SK-N-SH (cell line): ENCODE measurements around the gene PPP1R1C. TPM values are rescaled to one million over a fixed set of nuclear protein-coding genes. Genes with fewer than 3 reads are reported as not detected.

Experiments used
- CTCF ChIA-PET: fragments of 300-600, 350-600 bp; formaldehyde crosslinking; extraction: SDS; loops from one replicate; lab custom pipeline; 2021; lab: Yijun Ruan, JAX
- POLR2A ChIA-PET: fragments of 350-600 bp; sonication (Branson Sonifier 250); formaldehyde crosslinking; extraction: SDS; loops from one replicate; lab custom pipeline; 2020; ENCODE audit warnings: antibody characterized with exemption, inconsistent platforms; lab: Yijun Ruan, JAX
- DNase-seq: peaks from one replicate; pipeline ENCODE4 v3.0.0; 2012
- H2AFZ ChIP-seq: fragments of 200-600 bp; sonication (generic); 2 replicates; pipeline ENCODE4 v1.8.1; 2016; ENCODE audit warnings: antibody characterized with exemption, mild to moderate bottlenecking, low read depth
- H3F3A ChIP-seq: fragments of 200-600 bp; sonication (generic); replicated peaks from 2 replicates; pipeline ENCODE3; 2016; ENCODE audit warnings: antibody characterized with exemption, mild to moderate bottlenecking; ENCODE audit not compliant: insufficient read depth
- H3K27ac ChIP-seq, 2 experiments: fragments of 200-500 bp in 1 of 2; fragments of 200-600 bp in 1 of 2; sonication (Bioruptor generic) in 1 of 2; sonication (generic), shearing (Covaris generic) in 1 of 2; 2 replicates each; pipeline versions ENCODE4 v1.5.1 to v1.6.1; 2014 to 2016; ENCODE audit warnings: low read depth in 2 of 2, inconsistent platforms in 1 of 2, low read length in 1 of 2, mild to moderate bottlenecking in 1 of 2, mixed read lengths in 1 of 2
- H3K27me3 ChIP-seq: fragments of 200-600 bp; sonication (generic), shearing (Covaris generic); 2 replicates; pipeline ENCODE4 v1.6.1; 2016; ENCODE audit warnings: mixed run types; ENCODE audit not compliant: insufficient read depth
- H3K36me3 ChIP-seq, 2 experiments: fragments of 200-500 bp in 1 of 2; fragments of 200-600 bp in 1 of 2; sonication (Bioruptor generic) in 1 of 2; sonication (generic) in 1 of 2; replicated peaks in 1 of 2; 2 replicates each; pipeline versions ENCODE3 to v1.5.1; 2014 to 2016; ENCODE audit warnings: low read length in 1 of 2, mild to moderate bottlenecking in 1 of 2; ENCODE audit not compliant: insufficient read depth in 2 of 2, control insufficient read depth in 1 of 2
- H3K4me1 ChIP-seq, 2 experiments: fragments of 200-500 bp in 1 of 2; fragments of 200-600 bp in 1 of 2; sonication (Bioruptor generic) in 1 of 2; sonication (generic), shearing (Covaris generic) in 1 of 2; 2 replicates each; pipeline versions ENCODE4 v1.5.1 to v1.6.1; 2014 to 2016; ENCODE audit warnings: low read depth in 1 of 2, low read length in 1 of 2, mixed run types in 1 of 2; ENCODE audit not compliant: insufficient read depth in 2 of 2, control insufficient read depth in 1 of 2
- H3K4me2 ChIP-seq: fragments of 200-600 bp; sonication (generic), shearing (Covaris generic); 2 replicates; pipeline ENCODE4 v1.6.1; 2017; ENCODE audit warnings: mixed run types
- H3K4me3 ChIP-seq, 2 experiments: fragments of 200-500 bp in 1 of 2; fragments of 200-600 bp in 1 of 2; sonication (Bioruptor generic) in 1 of 2; sonication (generic), shearing (Covaris generic) in 1 of 2; 2 replicates each; pipeline versions ENCODE4 v1.5.1 to v1.8.1; 2014 to 2016; ENCODE audit warnings: low read depth in 2 of 2, inconsistent platforms in 1 of 2, low read length in 1 of 2, mild to moderate bottlenecking in 1 of 2, mixed read lengths in 1 of 2, moderate library complexity in 1 of 2
- H3K79me2 ChIP-seq: fragments of 200-600 bp; sonication (generic); 2 replicates; pipeline ENCODE4 v1.8.1; 2017; ENCODE audit warnings: mild to moderate bottlenecking; ENCODE audit not compliant: insufficient read depth
- H3K9ac ChIP-seq: fragments of 200-600 bp; sonication (generic); 2 replicates; pipeline ENCODE4 v1.6.1; 2017; ENCODE audit warnings: mixed run types
- H3K9me2 ChIP-seq: fragments of 200-600 bp; sonication (generic); 2 replicates; pipeline ENCODE4 v1.6.1; 2017; ENCODE audit warnings: mixed run types
- H3K9me3 ChIP-seq: fragments of 200-600 bp; sonication (generic); 2 replicates; pipeline ENCODE4 v1.6.1; 2017; ENCODE audit warnings: mixed run types, mild to moderate bottlenecking, moderate library complexity
- H4K20me1 ChIP-seq: fragments of 200-600 bp; sonication (generic); 2 replicates; pipeline ENCODE4 v1.6.1; 2017; ENCODE audit warnings: mild to moderate bottlenecking, mixed run types; ENCODE audit not compliant: insufficient read depth
- CHD2 ChIP-seq: fragments of 150-350 bp; IDR thresholded peaks from 2 replicates; pipeline ENCODE4 v1.6.1; 2018; ENCODE audit warnings: low read length; ENCODE audit not compliant: partially characterized antibody
- EP300 ChIP-seq, 2 experiments: IDR thresholded peaks; 2 replicates each; pipeline versions ENCODE4 v1.4.0 to v1.6.1; 2012; ENCODE audit warnings: borderline replicate concordance in 1 of 2, low read depth in 1 of 2, low read length in 1 of 2
- FOSL2 ChIP-seq: IDR thresholded peaks from 2 replicates; pipeline ENCODE4 v1.4.0; 2012; ENCODE audit warnings: low read depth, mild to moderate bottlenecking, moderate library complexity, borderline replicate concordance
- FOXJ3 ChIP-seq: sonication (generic); formaldehyde crosslinking; IDR thresholded peaks from 2 replicates; pipeline ENCODE4 v1.5.1; 2020; ENCODE audit warnings: mild to moderate bottlenecking, missing genetic modification reagents
- GABPA ChIP-seq: IDR thresholded peaks from 2 replicates; pipeline ENCODE4 v1.4.0; 2012; ENCODE audit warnings: low read depth, mild to moderate bottlenecking
- JUND ChIP-seq: IDR thresholded peaks from 2 replicates; pipeline ENCODE4 v1.4.0; 2012
- POLR2AphosphoS5 ChIP-seq: IDR thresholded peaks from 2 replicates; pipeline ENCODE4 v1.6.1; 2012; ENCODE audit warnings: low read depth, low read length
- RAD21 ChIP-seq: IDR thresholded peaks from 2 replicates; pipeline ENCODE4 v1.6.1; 2012; ENCODE audit warnings: mild to moderate bottlenecking, low read length
- SMC3 ChIP-seq: IDR thresholded peaks from 2 replicates; pipeline ENCODE4 v1.6.1; 2012; ENCODE audit warnings: low read depth, low read length, improper control_type of control experiment
- WGBS: methylation state at CpG from one replicate; pipeline ENCODE4 v1.1.6; 2017; ENCODE audit warnings: low lambda C conversion rate; 5-methylcytosine and 5-hydroxymethylcytosine counted together
- polyA plus RNA-seq, 3 experiments: library from polyadenylated mRNA; depleted of rRNA; stranded (reverse); fragments of >200 nt; gene quantifications; 2 replicates each; pipeline ENCODE4 v1.2.3, GENCODE V29; 2012
- TF ChIP-seq, protein P1 (sequence below): fragments of 200-600 bp; sonication (generic); IDR thresholded peaks from 2 replicates; pipeline ENCODE4 v1.6.1; 2017; ENCODE audit warnings: antibody characterized with exemption, mild to moderate bottlenecking, moderate library complexity
- TF ChIP-seq, protein P2 (sequence below): IDR thresholded peaks from 2 replicates; pipeline ENCODE4; 2012
- TF ChIP-seq, protein P3 (sequence below): fragments of 150-350 bp; IDR thresholded peaks from 2 replicates; pipeline ENCODE4 v1.6.1; 2017; ENCODE audit warnings: antibody characterized with exemption, low read length, low read depth, borderline replicate concordance

The PPP1R1C gene
- polyA plus RNA-seq, 1 of the 3 experiments (the other 2 are of a cell fraction): 0.41 TPM

DNA sequence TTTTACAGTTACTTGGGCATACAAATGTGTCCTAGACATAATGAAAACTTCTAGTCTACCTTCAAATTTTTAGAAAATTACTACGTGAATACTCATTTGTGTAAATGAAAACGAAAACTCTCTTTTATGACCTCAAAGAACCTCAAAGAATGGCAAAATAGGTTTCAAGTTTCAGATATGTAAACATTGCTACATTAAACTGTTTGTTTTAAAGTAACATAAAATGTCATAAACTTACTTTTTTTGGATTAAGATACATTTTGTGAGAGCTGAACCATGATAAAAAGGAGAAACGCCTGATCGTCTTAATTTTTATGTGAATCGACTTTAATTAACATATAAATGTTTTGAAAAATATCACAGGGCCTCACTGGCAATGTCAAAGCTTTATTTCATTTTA lies 91.4 kb downstream of the PPP1R1C start:
- H3F3A ChIP-seq: peaks cover 12% of the 10 kb centered on the region
- 55% methylated on average over 5 of the region's 5 CpGs for WGBS
- no peak for DNase-seq
- H4K20me1 ChIP-seq: no peaks in the 10 kb centered on the region
- H3K9me3 ChIP-seq: no peaks in the 10 kb centered on the region
- H3K4me3 ChIP-seq: no peak overlapping the region
- peak overlapping the region in 1 of 2 experiments; percentile 3; a peak in 1 of 4 replicates for H3K27ac ChIP-seq
- no peaks in the 10 kb centered on the region for H3K27me3 ChIP-seq
- no peaks in the 10 kb centered on the region for H3K36me3 ChIP-seq
- H3K9ac ChIP-seq: no peak overlapping the region
- POLR2A ChIA-PET: no interaction called here
- H2AFZ ChIP-seq: no peak overlapping the region
- peaks cover 0 to 9% of the 10 kb centered on the region in 2 experiments; a peak in 2 of 4 replicates for H3K4me1 ChIP-seq
- no peaks in the 10 kb centered on the region for H3K9me2 ChIP-seq
- H3K79me2 ChIP-seq: no peaks in the 10 kb centered on the region
- H3K4me2 ChIP-seq: no peak overlapping the region
- TF ChIP-seq FOXJ3 (CRISPR knock-in tag) (no peak), GABPA (no peak), CHD2 (no peak), POLR2AphosphoS5 (no peak), EP300 (IDR thresholded peaks at IDR 0.05; ENCODE audit: borderline replicate concordance in 1 of 2, low read depth in 1 of 2, low read length in 1 of 2) (no peak), RAD21 (no peak)
- TF ChIP-seq, protein P1, sequence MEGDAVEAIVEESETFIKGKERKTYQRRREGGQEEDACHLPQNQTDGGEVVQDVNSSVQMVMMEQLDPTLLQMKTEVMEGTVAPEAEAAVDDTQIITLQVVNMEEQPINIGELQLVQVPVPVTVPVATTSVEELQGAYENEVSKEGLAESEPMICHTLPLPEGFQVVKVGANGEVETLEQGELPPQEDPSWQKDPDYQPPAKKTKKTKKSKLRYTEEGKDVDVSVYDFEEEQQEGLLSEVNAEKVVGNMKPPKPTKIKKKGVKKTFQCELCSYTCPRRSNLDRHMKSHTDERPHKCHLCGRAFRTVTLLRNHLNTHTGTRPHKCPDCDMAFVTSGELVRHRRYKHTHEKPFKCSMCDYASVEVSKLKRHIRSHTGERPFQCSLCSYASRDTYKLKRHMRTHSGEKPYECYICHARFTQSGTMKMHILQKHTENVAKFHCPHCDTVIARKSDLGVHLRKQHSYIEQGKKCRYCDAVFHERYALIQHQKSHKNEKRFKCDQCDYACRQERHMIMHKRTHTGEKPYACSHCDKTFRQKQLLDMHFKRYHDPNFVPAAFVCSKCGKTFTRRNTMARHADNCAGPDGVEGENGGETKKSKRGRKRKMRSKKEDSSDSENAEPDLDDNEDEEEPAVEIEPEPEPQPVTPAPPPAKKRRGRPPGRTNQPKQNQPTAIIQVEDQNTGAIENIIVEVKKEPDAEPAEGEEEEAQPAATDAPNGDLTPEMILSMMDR: no peak
- TF ChIP-seq, protein P2, sequence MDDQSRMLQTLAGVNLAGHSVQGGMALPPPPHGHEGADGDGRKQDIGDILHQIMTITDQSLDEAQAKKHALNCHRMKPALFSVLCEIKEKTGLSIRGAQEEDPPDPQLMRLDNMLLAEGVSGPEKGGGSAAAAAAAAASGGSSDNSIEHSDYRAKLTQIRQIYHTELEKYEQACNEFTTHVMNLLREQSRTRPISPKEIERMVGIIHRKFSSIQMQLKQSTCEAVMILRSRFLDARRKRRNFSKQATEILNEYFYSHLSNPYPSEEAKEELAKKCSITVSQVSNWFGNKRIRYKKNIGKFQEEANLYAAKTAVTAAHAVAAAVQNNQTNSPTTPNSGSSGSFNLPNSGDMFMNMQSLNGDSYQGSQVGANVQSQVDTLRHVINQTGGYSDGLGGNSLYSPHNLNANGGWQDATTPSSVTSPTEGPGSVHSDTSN: no peak
- TF ChIP-seq, protein P3, sequence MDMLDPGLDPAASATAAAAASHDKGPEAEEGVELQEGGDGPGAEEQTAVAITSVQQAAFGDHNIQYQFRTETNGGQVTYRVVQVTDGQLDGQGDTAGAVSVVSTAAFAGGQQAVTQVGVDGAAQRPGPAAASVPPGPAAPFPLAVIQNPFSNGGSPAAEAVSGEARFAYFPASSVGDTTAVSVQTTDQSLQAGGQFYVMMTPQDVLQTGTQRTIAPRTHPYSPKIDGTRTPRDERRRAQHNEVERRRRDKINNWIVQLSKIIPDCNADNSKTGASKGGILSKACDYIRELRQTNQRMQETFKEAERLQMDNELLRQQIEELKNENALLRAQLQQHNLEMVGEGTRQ: no peak
- CTCF ChIA-PET: interaction anchor here (0.6 to 3.0 kb wide), 32 partner anchors 9 to 1953 kb away, joined by 3 to 38 read pairs (median 4); no protein-coding TSS in a partner anchor

DNA sequence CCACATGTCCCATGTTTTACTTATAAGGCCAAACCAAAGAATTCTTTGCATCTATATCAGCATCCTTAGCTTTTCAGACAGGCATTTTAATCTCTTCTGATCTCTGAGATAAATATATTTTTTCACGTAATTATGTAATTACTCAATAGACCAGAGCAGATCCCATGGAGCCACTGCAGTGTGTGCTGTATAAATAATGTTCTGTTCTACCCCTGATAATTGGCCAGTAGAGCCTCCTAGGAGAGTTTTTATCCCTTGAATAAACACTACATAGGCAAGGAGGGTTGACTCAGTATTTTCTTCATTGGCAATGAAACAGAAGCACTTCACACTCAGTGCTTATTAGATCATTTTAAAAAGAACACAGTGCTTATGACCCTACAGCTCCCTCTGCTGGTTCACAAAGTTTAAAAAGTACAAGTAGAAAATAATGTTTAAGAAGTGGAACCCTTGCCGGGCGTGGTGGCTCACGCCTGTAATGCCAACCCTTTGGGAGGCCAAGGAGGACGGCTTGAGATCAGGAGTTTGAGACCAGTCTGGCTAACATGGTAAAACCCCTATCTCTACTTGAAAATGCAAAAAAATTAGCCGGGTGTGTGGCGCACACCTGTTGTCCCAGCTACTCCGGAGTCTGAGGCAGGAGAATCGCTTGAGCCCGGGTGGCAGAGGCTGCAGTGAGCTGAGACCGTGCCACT lies 91.9 kb downstream of the PPP1R1C start:
- POLR2A ChIA-PET: no interaction called here
- no peak overlapping the region for H2AFZ ChIP-seq
- CTCF ChIA-PET: interaction anchor here (0.6 to 3.0 kb wide), 38 partner anchors 9 to 1954 kb away, joined by 3 to 38 read pairs (median 4); no protein-coding TSS in a partner anchor

More for the DNA sequence above, 91.9 kb downstream of the PPP1R1C start:
- Histone ChIP-seq H3K27me3 (no peaks in the 10 kb centered on the region), H3K27ac (peak overlapping the region in 1 of 2 experiments; percentile 3; a peak in 1 of 4 replicates), H3K9ac (no peak overlapping the region), H3K4me3 (no peak overlapping the region; a peak in 1 of 4 replicates), H3K36me3 (no peaks in the 10 kb centered on the region), H3F3A (peaks cover 12% of the 10 kb centered on the region), H4K20me1 (no peaks in the 10 kb centered on the region), H3K4me1 (peaks cover 0 to 9% of the 10 kb centered on the region in 2 experiments; a peak in 2 of 4 replicates), H3K9me3 (no peaks in the 10 kb centered on the region), H3K4me2 (no peak overlapping the region), H3K9me2 (no peaks in the 10 kb centered on the region), H3K79me2 (no peaks in the 10 kb centered on the region)
- DNase-seq: peak; percentile 28
- whole genome bisulfite sequencing: 39% methylated on average over 11 of the region's 11 CpGs
- TF ChIP-seq, protein P1: peak; percentile 83
- TF ChIP-seq JUND: peak; percentile 31; the same call in 1 of the 2 replicates
- peak; percentile 68 for TF ChIP-seq SMC3
- 0 out of 4 replicates have a peak, but pooled peaks of 1 of the 2 experiments have one; percentile 29 for TF ChIP-seq EP300 (IDR thresholded peaks at IDR 0.05; ENCODE audit: borderline replicate concordance in 1 of 2, low read depth in 1 of 2, low read length in 1 of 2)
- no peak for TF ChIP-seq FOSL2
- peak; percentile 77 for TF ChIP-seq RAD21
